Measurements from ENCODE around the gene SLC35F3.
A peak's percentile ranks its signal among the peaks of the same experiment; 100 is the strongest.
"Not testable (repeated sequence)": the region's sequence is repeated elsewhere in the genome, so short reads cannot be mapped to it uniquely, and the experiment has no call there.

Gene SLC35F3

GRCh38 chr1:234300096-234300495 lies 395.6 kb downstream of the SLC35F3 start:
- no peak for DNase-seq

- not testable (repeated sequence) for DNase-seq
Measured at GRCh38 chr1:234301663-234302062, 397.2 kb downstream of the SLC35F3 start.

GRCh38 chr1:234302354-234302962 lies 398.0 kb downstream of the SLC35F3 start:
- DNase-seq, result no peak

- no peak for DNase-seq
Measured at GRCh38 chr1:234303231-234303630, 398.8 kb downstream of the SLC35F3 start.

GRCh38 chr1:234307726-234308125 lies 403.2 kb downstream of the SLC35F3 start:
- DNase-seq, result no peak

- DNase-seq, result no peak
Measured at GRCh38 chr1:234309243-234309597, 404.7 kb downstream of the SLC35F3 start.

- DNase-seq, result no peak
Measured at GRCh38 chr1:234309598-234310459, 405.4 kb downstream of the SLC35F3 start.

- no peak for DNase-seq
Measured at GRCh38 chr1:234310460-234310817, 406.0 kb downstream of the SLC35F3 start.

GRCh38 chr1:234311414-234311813 lies 406.9 kb downstream of the SLC35F3 start:
- DNase-seq, result no peak

GRCh38 chr1:234313171-234313570 lies 408.7 kb downstream of the SLC35F3 start:
- no peak for DNase-seq

- DNase-seq, result peak; percentile 13
Measured at GRCh38 chr1:234315091-234315541, 410.6 kb downstream of the SLC35F3 start.

GRCh38 chr1:234315588-234315987 lies 411.1 kb downstream of the SLC35F3 start:
- DNase-seq, result no peak

GRCh38 chr1:234316486-234316885 lies 412.0 kb downstream of the SLC35F3 start:
- no peak for DNase-seq

- DNase-seq, result no peak
Measured at GRCh38 chr1:234316937-234317336, 412.5 kb downstream of the SLC35F3 start.

- no peak for DNase-seq
Measured at GRCh38 chr1:234320069-234320468, 415.6 kb downstream of the SLC35F3 start.

GRCh38 chr1:234320549-234320948 lies 416.1 kb downstream of the SLC35F3 start:
- DNase-seq, result no peak

GRCh38 chr1:234321231-234321630 lies 416.8 kb downstream of the SLC35F3 start:
- no peak for DNase-seq

GRCh38 chr1:234322097-234322496 lies 417.6 kb downstream of the SLC35F3 start:
- DNase-seq, result no peak

- DNase-seq, result no peak
Measured at GRCh38 chr1:234322979-234323378, 418.5 kb downstream of the SLC35F3 start.

GRCh38 chr1:234324821-234325220 lies 420.3 kb downstream of the SLC35F3 start:
- no peak for DNase-seq

- no peak for DNase-seq
Measured at GRCh38 chr1:234325878-234326496, 421.5 kb downstream of the SLC35F3 start.

GRCh38 chr1:234326497-234327366 lies 422.3 kb downstream of the SLC35F3 start:
- no peak for DNase-seq

- DNase-seq, result no peak
Measured at GRCh38 chr1:234327577-234328164, 423.2 kb downstream of the SLC35F3 start.
